GM12891 (cell line): ENCODE data around the gene LSM12.
"Not testable (repeated sequence)": the region's sequence is repeated elsewhere in the genome, so short reads cannot be mapped to it uniquely, and the experiment has no call there.

Source experiments
- POLR2A ChIP-seq: IDR thresholded peaks from 2 replicates; pipeline ENCODE4 v1.6.1; 2011; ENCODE audit warnings: low read depth, low read length, control low read depth
- POLR2AphosphoS5 ChIP-seq: IDR thresholded peaks from 2 replicates; pipeline ENCODE4 v1.6.1; 2011; ENCODE audit warnings: low read depth, low read length, control low read depth

GRCh38 chr17:44046893-44047292 is 19.6 kb downstream of the LSM12 start:
- not testable (repeated sequence) for TF ChIP-seq POLR2AphosphoS5, POLR2A
